ENCODE data around the gene ADAT3.

The ADAT3 gene

GRCh38 chr19:1936430-1936829 lies 31.2 kb downstream of the ADAT3 start:
- H3K36me3 ChIP-seq (ENCODE audit: insufficient read depth, low read length), result no peaks in the 10 kb centered on the region
- no peak overlapping the region for H3K9ac ChIP-seq (ENCODE audit: low read length)

GRCh38 chr19:1936916-1937610 lies 31.9 kb downstream of the ADAT3 start:
- Histone ChIP-seq H3K27ac (ENCODE audit: low read depth, low read length) (no peak overlapping the region), H3K4me3 (ENCODE audit: low read depth in 1 of 2, low read length in 2 of 2) (no peak overlapping the region), H3K9ac (ENCODE audit: low read length) (no peak overlapping the region), H3K4me1 (ENCODE audit: insufficient read depth, low read length) (peaks cover 7% of the 10 kb centered on the region), H3K9me3 (ENCODE audit: low read length) (no peaks in the 10 kb centered on the region), H3K27me3 (ENCODE audit: control insufficient read depth in 1 of 2, insufficient read depth in 2 of 2, low read length in 2 of 2) (no peaks in the 10 kb centered on the region), H3K36me3 (ENCODE audit: insufficient read depth, low read length) (no peaks in the 10 kb centered on the region)

More at GRCh38 chr19:1936430-1936829, 31.2 kb downstream of the ADAT3 start:
- peaks cover 7% of the 10 kb centered on the region for H3K4me1 ChIP-seq (ENCODE audit: insufficient read depth, low read length)
- no peaks in the 10 kb centered on the region for H3K9me3 ChIP-seq (ENCODE audit: low read length)
- peaks cover 0 to 6% of the 10 kb centered on the region in 2 donors for H3K27me3 ChIP-seq (ENCODE audit: control insufficient read depth in 1 of 2, insufficient read depth in 2 of 2, low read length in 2 of 2)
- no peak overlapping the region for H3K4me3 ChIP-seq (ENCODE audit: low read depth in 1 of 2, low read length in 2 of 2)
- H3K27ac ChIP-seq (ENCODE audit: low read depth, low read length), result no peak overlapping the region

GRCh38 chr19:1938071-1938470 lies 32.9 kb downstream of the ADAT3 start:
- Histone ChIP-seq H3K27me3 (ENCODE audit: control insufficient read depth in 1 of 2, insufficient read depth in 2 of 2, low read length in 2 of 2) (no peaks in the 10 kb centered on the region), H3K9me3 (ENCODE audit: low read length) (no peaks in the 10 kb centered on the region), H3K9ac (ENCODE audit: low read length) (no peak overlapping the region), H3K27ac (ENCODE audit: low read depth, low read length) (no peak overlapping the region), H3K4me1 (ENCODE audit: insufficient read depth, low read length) (peaks cover 16% of the 10 kb centered on the region), H3K36me3 (ENCODE audit: insufficient read depth, low read length) (no peaks in the 10 kb centered on the region), H3K4me3 (ENCODE audit: low read depth in 1 of 2, low read length in 2 of 2) (no peak overlapping the region)

GRCh38 chr19:1941146-1942077 lies 36.2 kb downstream of the ADAT3 start, which contains the start of gene CSNK1G2:
Gene CSNK1G2 (plus strand): TSS chr19:1941172. CDS start chr19:1969773, 28,601 bp downstream.
- Histone ChIP-seq H3K4me1 (ENCODE audit: insufficient read depth, low read length) (peaks cover 22% of the 10 kb centered on the region), H3K27me3 (ENCODE audit: control insufficient read depth in 1 of 2, insufficient read depth in 2 of 2, low read length in 2 of 2) (no peaks in the 10 kb centered on the region), H3K36me3 (ENCODE audit: insufficient read depth, low read length) (no peaks in the 10 kb centered on the region), H3K27ac (ENCODE audit: low read depth, low read length) (peak within 1 kb of the TSS; percentile 97), H3K9ac (ENCODE audit: low read length) (peak within 1 kb of the TSS; percentile 77), H3K4me3 (ENCODE audit: low read depth in 1 of 2, low read length in 2 of 2) (peak within 1 kb of the TSS; percentile 77 to 95), H3K9me3 (ENCODE audit: low read length) (no peaks in the 10 kb centered on the region)

GRCh38 chr19:1942078-1942933 lies 37.1 kb downstream of the ADAT3 start:
- peak overlapping the region; percentile 58 for H3K9ac ChIP-seq (ENCODE audit: low read length)
- no peaks in the 10 kb centered on the region for H3K27me3 ChIP-seq (ENCODE audit: control insufficient read depth in 1 of 2, insufficient read depth in 2 of 2, low read length in 2 of 2)
- H3K9me3 ChIP-seq (ENCODE audit: low read length), result no peaks in the 10 kb centered on the region
- peaks cover 22% of the 10 kb centered on the region for H3K4me1 ChIP-seq (ENCODE audit: insufficient read depth, low read length)
- no peaks in the 10 kb centered on the region for H3K36me3 ChIP-seq (ENCODE audit: insufficient read depth, low read length)
- peak overlapping the region; percentile 84 for H3K27ac ChIP-seq (ENCODE audit: low read depth, low read length)
- H3K4me3 ChIP-seq (ENCODE audit: low read depth in 1 of 2, low read length in 2 of 2), result peak overlapping the region; percentile 77 to 95

- no peaks in the 10 kb centered on the region for H3K36me3 ChIP-seq (ENCODE audit: insufficient read depth, low read length)
- H3K4me1 ChIP-seq (ENCODE audit: insufficient read depth, low read length), result peaks cover 22% of the 10 kb centered on the region
- peak overlapping the region in 1 of 2 donors; percentile 77 for H3K4me3 ChIP-seq (ENCODE audit: low read depth in 1 of 2, low read length in 2 of 2)
- no peaks in the 10 kb centered on the region for H3K27me3 ChIP-seq (ENCODE audit: control insufficient read depth in 1 of 2, insufficient read depth in 2 of 2, low read length in 2 of 2)
- no peak overlapping the region for H3K9ac ChIP-seq (ENCODE audit: low read length)
- H3K27ac ChIP-seq (ENCODE audit: low read depth, low read length), result peak overlapping the region; percentile 84
- H3K9me3 ChIP-seq (ENCODE audit: low read length), result no peaks in the 10 kb centered on the region
Observed at GRCh38 chr19:1942934-1943555, 37.8 kb downstream of the ADAT3 start.

- H3K4me3 ChIP-seq (ENCODE audit: low read depth in 1 of 2, low read length in 2 of 2), result no peak overlapping the region
- no peaks in the 10 kb centered on the region for H3K36me3 ChIP-seq (ENCODE audit: insufficient read depth, low read length)
- H3K4me1 ChIP-seq (ENCODE audit: insufficient read depth, low read length), result peaks cover 22% of the 10 kb centered on the region
- H3K27me3 ChIP-seq (ENCODE audit: control insufficient read depth in 1 of 2, insufficient read depth in 2 of 2, low read length in 2 of 2), result no peaks in the 10 kb centered on the region
- H3K27ac ChIP-seq (ENCODE audit: low read depth, low read length), result no peak overlapping the region
- H3K9me3 ChIP-seq (ENCODE audit: low read length), result no peaks in the 10 kb centered on the region
- H3K9ac ChIP-seq (ENCODE audit: low read length), result no peak overlapping the region
Observed at GRCh38 chr19:1943661-1944087, 38.5 kb downstream of the ADAT3 start.

GRCh38 chr19:1944088-1944915 lies 39.1 kb downstream of the ADAT3 start:
- Histone ChIP-seq H3K9ac (ENCODE audit: low read length) (no peak overlapping the region), H3K4me3 (ENCODE audit: low read depth in 1 of 2, low read length in 2 of 2) (no peak overlapping the region)

GRCh38 chr19:1944916-1945561 lies 39.8 kb downstream of the ADAT3 start:
- no peak overlapping the region for H3K9ac ChIP-seq (ENCODE audit: low read length)
- no peak overlapping the region for H3K27ac ChIP-seq (ENCODE audit: low read depth, low read length)
- no peak overlapping the region for H3K4me3 ChIP-seq (ENCODE audit: low read depth in 1 of 2, low read length in 2 of 2)
- no peaks in the 10 kb centered on the region for H3K27me3 ChIP-seq (ENCODE audit: control insufficient read depth in 1 of 2, insufficient read depth in 2 of 2, low read length in 2 of 2)
- no peaks in the 10 kb centered on the region for H3K36me3 ChIP-seq (ENCODE audit: insufficient read depth, low read length)
- no peaks in the 10 kb centered on the region for H3K9me3 ChIP-seq (ENCODE audit: low read length)
- peaks cover 16% of the 10 kb centered on the region for H3K4me1 ChIP-seq (ENCODE audit: insufficient read depth, low read length)

More at GRCh38 chr19:1944088-1944915, 39.1 kb downstream of the ADAT3 start:
- Histone ChIP-seq H3K27me3 (ENCODE audit: control insufficient read depth in 1 of 2, insufficient read depth in 2 of 2, low read length in 2 of 2) (no peaks in the 10 kb centered on the region), H3K36me3 (ENCODE audit: insufficient read depth, low read length) (no peaks in the 10 kb centered on the region), H3K4me1 (ENCODE audit: insufficient read depth, low read length) (peaks cover 22% of the 10 kb centered on the region), H3K9me3 (ENCODE audit: low read length) (no peaks in the 10 kb centered on the region), H3K27ac (ENCODE audit: low read depth, low read length) (no peak overlapping the region)

- H3K4me1 ChIP-seq (ENCODE audit: insufficient read depth, low read length), result peaks cover 15% of the 10 kb centered on the region
Observed at GRCh38 chr19:1945899-1946298, 40.7 kb downstream of the ADAT3 start.

More at GRCh38 chr19:1945899-1946298, 40.7 kb downstream of the ADAT3 start:
- no peaks in the 10 kb centered on the region for H3K36me3 ChIP-seq (ENCODE audit: insufficient read depth, low read length)
- no peaks in the 10 kb centered on the region for H3K27me3 ChIP-seq (ENCODE audit: control insufficient read depth in 1 of 2, insufficient read depth in 2 of 2, low read length in 2 of 2)
- H3K9me3 ChIP-seq (ENCODE audit: low read length), result no peaks in the 10 kb centered on the region
- no peak overlapping the region for H3K9ac ChIP-seq (ENCODE audit: low read length)
- H3K4me3 ChIP-seq (ENCODE audit: low read depth in 1 of 2, low read length in 2 of 2), result no peak overlapping the region
- no peak overlapping the region for H3K27ac ChIP-seq (ENCODE audit: low read depth, low read length)
